Measurements from ENCODE around the gene ASH1L.

- TF ChIP-seq, protein P1, sequence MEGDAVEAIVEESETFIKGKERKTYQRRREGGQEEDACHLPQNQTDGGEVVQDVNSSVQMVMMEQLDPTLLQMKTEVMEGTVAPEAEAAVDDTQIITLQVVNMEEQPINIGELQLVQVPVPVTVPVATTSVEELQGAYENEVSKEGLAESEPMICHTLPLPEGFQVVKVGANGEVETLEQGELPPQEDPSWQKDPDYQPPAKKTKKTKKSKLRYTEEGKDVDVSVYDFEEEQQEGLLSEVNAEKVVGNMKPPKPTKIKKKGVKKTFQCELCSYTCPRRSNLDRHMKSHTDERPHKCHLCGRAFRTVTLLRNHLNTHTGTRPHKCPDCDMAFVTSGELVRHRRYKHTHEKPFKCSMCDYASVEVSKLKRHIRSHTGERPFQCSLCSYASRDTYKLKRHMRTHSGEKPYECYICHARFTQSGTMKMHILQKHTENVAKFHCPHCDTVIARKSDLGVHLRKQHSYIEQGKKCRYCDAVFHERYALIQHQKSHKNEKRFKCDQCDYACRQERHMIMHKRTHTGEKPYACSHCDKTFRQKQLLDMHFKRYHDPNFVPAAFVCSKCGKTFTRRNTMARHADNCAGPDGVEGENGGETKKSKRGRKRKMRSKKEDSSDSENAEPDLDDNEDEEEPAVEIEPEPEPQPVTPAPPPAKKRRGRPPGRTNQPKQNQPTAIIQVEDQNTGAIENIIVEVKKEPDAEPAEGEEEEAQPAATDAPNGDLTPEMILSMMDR (IDR thresholded peaks at IDR 0.05; ENCODE audit: extremely low read depth in 1 of 2, insufficient read depth in 1 of 2, low read depth in 1 of 2, low read length in 2 of 2) = no peak
- TF ChIP-seq MAX (IDR thresholded peaks at IDR 0.05; ENCODE audit: insufficient read depth, insufficient read length) (no peak), POLR2A (IDR thresholded peaks at IDR 0.05; ENCODE audit: low read depth, low read length) (no peak), EZH2 (IDR thresholded peaks at IDR 0.05; ENCODE audit: borderline replicate concordance, low read depth, low read length, severe bottlenecking) (no peak), POLR2AphosphoS5 (IDR thresholded peaks at IDR 0.05; ENCODE audit: insufficient read depth, low read depth, low read length) (no peak)
These were observed 91.6 kb downstream of the ASH1L start for GRCh38 chr1:155471026-155471425.

Data from endothelial cell of umbilical vein (primary cell).